GM12891 (cell line): ENCODE measurements around the gene NEU1.

ENCODE experiments used
- PAX5 ChIP-seq: IDR thresholded peaks from 2 replicates; pipeline ENCODE4 v1.6.1; 2011; ENCODE audit warnings: low read length, moderate library complexity, mild to moderate bottlenecking; ENCODE audit not compliant: insufficient read depth, severe bottlenecking
- POLR2A ChIP-seq: IDR thresholded peaks from 2 replicates; pipeline ENCODE4 v1.6.1; 2011; ENCODE audit warnings: low read depth, low read length, control low read depth
- POLR2AphosphoS5 ChIP-seq: IDR thresholded peaks from 2 replicates; pipeline ENCODE4 v1.6.1; 2011; ENCODE audit warnings: low read depth, low read length, control low read depth
- POU2F2 ChIP-seq: IDR thresholded peaks from 2 replicates; pipeline ENCODE4 v1.6.1; 2011; ENCODE audit warnings: low read depth, mild to moderate bottlenecking, control low read depth, low read length, moderate library complexity
- SPI1 ChIP-seq: IDR thresholded peaks from 2 replicates; pipeline ENCODE4 v1.6.1; 2011; ENCODE audit warnings: low read depth, low read length, control low read depth
- TAF1 ChIP-seq: IDR thresholded peaks from 2 replicates; pipeline ENCODE4 v1.6.1; 2011; ENCODE audit warnings: low read depth, low read length, control low read depth

DNA sequence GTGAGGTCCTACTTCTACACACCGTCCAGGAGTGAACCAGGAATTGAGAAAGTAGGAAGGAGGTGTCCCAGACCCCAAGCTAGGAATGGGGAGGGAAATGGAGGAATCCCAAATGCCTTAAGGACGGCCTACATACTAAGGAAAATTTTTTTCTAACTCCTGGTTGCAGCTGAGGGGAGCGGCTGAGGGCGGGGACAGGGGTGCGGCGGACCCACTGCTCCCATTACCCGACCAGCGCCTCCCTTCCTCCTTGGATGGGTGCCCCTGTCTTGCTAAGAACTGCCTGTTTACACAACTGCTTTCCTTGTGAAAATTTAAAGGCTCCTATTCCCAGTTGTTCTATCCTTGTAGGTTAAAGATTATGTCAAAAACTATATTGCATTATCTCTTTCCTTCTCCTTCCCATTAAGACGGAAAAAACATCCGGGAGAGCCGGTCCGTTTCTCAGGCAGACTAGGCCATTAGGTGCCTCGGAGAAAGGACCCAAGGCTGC is 35.8 kb downstream of the NEU1 start:
- no peak for TF ChIP-seq POLR2A
- peak; percentile 32; the same call in 1 of the 2 replicates for TF ChIP-seq POLR2AphosphoS5
- TF ChIP-seq SPI1: no peak
- no peak for TF ChIP-seq PAX5
- TF ChIP-seq TAF1: no peak; the same call in 1 of the 2 replicates
- TF ChIP-seq POU2F2: no peak
